ENCODE data around the gene PDE9A. TPM values are rescaled to one million over a fixed set of nuclear protein-coding genes. Genes with fewer than 3 reads are reported as not detected.

Gene PDE9A
- total RNA-seq, 1 donor from 2014 or later: 20.7 TPM

DNA sequence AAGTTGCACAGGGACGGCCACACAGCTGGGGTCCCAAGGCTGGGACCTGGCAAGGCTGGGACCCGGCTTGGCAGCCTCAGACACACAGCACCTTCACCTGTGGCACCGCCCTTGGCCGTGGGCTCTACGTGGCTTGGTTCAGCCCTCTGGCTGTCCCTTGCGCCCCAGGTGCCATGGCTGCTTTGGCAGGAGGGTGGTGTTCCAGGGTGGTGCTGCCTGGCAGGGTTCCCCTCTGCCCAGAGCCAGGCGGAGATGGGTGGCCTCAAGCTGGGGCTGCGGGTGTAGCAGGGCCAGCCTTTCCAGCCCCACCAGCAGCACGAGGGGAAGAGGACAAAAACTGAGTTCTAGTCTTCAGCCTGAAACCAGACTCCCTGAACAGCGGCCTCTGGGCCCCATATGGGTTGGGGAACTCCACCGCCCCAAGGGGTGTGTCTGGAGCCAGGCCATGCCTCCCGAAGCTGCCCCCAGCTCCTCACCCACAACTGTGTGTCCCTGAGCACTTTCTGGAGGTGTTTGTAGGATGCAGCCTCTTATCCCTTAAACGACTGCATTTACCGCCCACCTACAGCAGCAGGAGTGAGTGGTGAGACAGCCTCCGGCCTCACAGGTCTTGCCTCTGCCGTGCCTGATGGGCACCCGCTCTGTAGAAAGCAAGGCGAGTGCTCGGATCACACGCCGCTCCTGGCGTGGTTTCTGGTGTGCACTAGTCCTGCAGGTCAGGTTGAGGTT lies 92.3 kb downstream of the PDE9A start:
- DNase-seq (ENCODE audit: low spot score): no peak
- Mint-ChIP-seq H3K4me3 (ENCODE audit: unreplicated experiment) (no peak overlapping the region), H3K27me3 (ENCODE audit: unreplicated experiment) (no peaks in the 10 kb centered on the region), H3K9me3 (ENCODE audit: unreplicated experiment) (no peaks in the 10 kb centered on the region), H3K27ac (ENCODE audit: unreplicated experiment) (no peak overlapping the region), H3K36me3 (ENCODE audit: low read depth, unreplicated experiment) (peaks cover 13% of the 10 kb centered on the region), H3K4me1 (ENCODE audit: unreplicated experiment) (peaks cover 11% of the 10 kb centered on the region)
- TF ChIP-seq, protein P1, sequence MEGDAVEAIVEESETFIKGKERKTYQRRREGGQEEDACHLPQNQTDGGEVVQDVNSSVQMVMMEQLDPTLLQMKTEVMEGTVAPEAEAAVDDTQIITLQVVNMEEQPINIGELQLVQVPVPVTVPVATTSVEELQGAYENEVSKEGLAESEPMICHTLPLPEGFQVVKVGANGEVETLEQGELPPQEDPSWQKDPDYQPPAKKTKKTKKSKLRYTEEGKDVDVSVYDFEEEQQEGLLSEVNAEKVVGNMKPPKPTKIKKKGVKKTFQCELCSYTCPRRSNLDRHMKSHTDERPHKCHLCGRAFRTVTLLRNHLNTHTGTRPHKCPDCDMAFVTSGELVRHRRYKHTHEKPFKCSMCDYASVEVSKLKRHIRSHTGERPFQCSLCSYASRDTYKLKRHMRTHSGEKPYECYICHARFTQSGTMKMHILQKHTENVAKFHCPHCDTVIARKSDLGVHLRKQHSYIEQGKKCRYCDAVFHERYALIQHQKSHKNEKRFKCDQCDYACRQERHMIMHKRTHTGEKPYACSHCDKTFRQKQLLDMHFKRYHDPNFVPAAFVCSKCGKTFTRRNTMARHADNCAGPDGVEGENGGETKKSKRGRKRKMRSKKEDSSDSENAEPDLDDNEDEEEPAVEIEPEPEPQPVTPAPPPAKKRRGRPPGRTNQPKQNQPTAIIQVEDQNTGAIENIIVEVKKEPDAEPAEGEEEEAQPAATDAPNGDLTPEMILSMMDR (IDR thresholded peaks at IDR 0.05; ENCODE audit: unreplicated experiment): no peak

DNA sequence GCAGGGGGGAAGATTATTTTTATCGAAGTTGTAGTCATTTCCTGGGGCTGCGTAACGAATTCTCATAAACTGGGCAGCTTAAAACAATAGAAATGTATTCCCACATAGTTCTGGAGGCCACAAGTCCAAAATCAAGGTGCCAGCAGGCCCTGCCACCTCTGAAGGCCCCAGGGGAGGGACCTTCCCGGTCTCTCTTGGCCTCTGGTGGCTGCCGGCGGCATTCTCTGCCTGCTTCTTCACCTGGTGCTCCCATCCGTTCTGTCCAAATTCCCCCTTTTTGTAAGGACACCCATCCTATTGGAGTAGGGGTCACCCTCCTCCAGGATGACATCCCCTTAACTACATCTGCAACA lies 92.8 kb downstream of the PDE9A start:
- H3K9me3 Mint-ChIP-seq (ENCODE audit: unreplicated experiment): no peaks in the 10 kb centered on the region
- no peak for DNase-seq (ENCODE audit: low spot score)
- TF ChIP-seq, protein P1 (IDR thresholded peaks at IDR 0.05; ENCODE audit: unreplicated experiment): no peak
- no peak overlapping the region for H3K4me3 Mint-ChIP-seq (ENCODE audit: unreplicated experiment)
- no peaks in the 10 kb centered on the region for H3K27me3 Mint-ChIP-seq (ENCODE audit: unreplicated experiment)
- no peak overlapping the region for H3K27ac Mint-ChIP-seq (ENCODE audit: unreplicated experiment)
- peaks cover 11% of the 10 kb centered on the region for H3K4me1 Mint-ChIP-seq (ENCODE audit: unreplicated experiment)
- H3K36me3 Mint-ChIP-seq (ENCODE audit: low read depth, unreplicated experiment): peaks cover 13% of the 10 kb centered on the region

DNA sequence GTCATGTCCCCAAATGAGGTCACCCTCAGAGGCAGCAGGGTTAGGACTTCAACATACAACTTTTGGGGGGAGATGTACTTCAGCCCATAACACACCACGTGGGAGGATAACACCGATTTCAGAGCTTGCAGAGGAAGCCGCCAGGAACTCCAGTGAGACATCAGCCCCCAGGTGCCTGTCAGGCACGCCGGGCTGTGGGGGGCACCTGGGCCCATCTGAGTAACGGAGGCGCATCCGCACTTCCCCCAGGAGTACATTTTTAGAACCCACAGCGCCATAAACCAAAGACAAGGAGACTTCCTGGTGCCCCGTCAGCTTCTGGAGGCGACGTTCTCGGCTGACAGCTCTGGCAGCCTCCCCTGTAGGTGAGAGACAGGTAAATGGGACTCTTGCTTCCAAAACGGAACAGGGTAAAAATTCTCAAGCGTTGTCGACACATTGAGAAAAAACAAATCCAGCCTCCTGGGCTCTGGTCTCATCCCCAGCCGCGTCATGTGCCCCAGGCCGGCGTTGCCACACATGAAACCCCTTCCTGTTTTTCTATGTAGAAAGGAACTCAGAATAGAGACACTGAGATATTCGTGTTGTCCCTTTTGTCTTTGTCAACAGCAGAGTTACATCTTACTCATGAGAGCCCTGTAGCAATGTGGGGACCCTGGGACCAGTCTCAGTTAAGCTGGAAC lies 93.3 kb downstream of the PDE9A start:
- DNase-seq (ENCODE audit: low spot score): no peak
- TF ChIP-seq, protein P1 (IDR thresholded peaks at IDR 0.05; ENCODE audit: unreplicated experiment): no peak
- Mint-ChIP-seq H3K36me3 (ENCODE audit: low read depth, unreplicated experiment) (peaks cover 13% of the 10 kb centered on the region), H3K27me3 (ENCODE audit: unreplicated experiment) (no peaks in the 10 kb centered on the region), H3K27ac (ENCODE audit: unreplicated experiment) (peak overlapping the region; percentile 80), H3K4me3 (ENCODE audit: unreplicated experiment) (no peak overlapping the region), H3K4me1 (ENCODE audit: unreplicated experiment) (peaks cover 11% of the 10 kb centered on the region), H3K9me3 (ENCODE audit: unreplicated experiment) (no peaks in the 10 kb centered on the region)

DNA sequence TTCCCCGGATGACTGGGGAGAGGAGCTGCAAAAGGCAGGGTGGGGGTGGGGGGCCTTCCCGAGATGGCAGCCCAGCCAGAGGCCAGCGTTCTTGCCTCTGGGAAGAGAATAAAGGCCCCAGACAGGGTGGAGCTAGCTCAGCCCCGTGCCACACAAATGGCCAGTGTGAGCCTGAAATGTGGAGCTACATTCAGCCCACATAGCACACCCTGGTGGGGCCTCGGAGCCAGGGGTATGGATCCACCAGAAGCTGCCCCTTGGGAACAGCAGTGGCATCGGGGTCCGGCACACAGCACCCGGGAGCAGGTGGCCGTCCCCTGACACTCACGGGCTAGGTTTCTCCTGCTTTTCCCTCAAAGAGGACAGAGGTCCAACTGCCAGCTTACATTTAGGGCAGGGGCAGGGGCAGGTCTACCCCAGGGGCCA lies 93.9 kb downstream of the PDE9A start:
- peaks cover 13% of the 10 kb centered on the region for H3K36me3 Mint-ChIP-seq (ENCODE audit: low read depth, unreplicated experiment)
- no peak for DNase-seq (ENCODE audit: low spot score)
- no peaks in the 10 kb centered on the region for H3K27me3 Mint-ChIP-seq (ENCODE audit: unreplicated experiment)
- H3K9me3 Mint-ChIP-seq (ENCODE audit: unreplicated experiment): no peaks in the 10 kb centered on the region
- peak overlapping the region; percentile 80 for H3K27ac Mint-ChIP-seq (ENCODE audit: unreplicated experiment)
- TF ChIP-seq, protein P1 (IDR thresholded peaks at IDR 0.05; ENCODE audit: unreplicated experiment): no peak
- H3K4me3 Mint-ChIP-seq (ENCODE audit: unreplicated experiment): no peak overlapping the region
- peaks cover 11% of the 10 kb centered on the region for H3K4me1 Mint-ChIP-seq (ENCODE audit: unreplicated experiment)

DNA sequence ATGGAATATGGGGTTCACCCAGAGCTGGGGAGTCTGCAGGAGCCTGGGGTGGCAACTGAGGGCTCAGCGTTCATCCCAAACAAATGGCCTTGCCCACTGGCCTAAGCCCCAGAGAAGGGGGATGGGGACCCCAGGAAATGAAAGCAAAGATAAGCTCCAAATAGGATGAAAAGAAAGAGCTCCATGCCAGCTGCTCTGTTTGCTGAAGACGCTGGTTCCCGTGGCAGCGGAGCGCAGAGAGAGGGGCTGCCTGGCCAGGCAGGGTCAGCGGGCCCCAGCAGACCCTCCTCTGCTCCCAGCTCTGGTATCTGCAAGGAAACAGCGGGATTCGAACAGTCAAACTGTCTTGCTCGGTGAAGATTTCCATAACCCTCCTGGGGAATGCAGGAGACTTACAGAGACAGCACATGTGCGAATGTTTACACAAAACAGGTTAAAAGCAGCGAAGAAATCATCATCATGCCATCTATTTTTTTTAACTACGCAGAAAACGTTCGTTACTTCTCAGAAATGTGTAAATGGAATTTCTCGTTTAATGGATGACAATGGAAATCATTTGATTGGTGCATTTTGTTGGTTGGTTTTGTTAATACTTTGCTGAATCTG lies 94.4 kb downstream of the PDE9A start:
- Mint-ChIP-seq H3K4me3 (ENCODE audit: unreplicated experiment) (no peak overlapping the region), H3K4me1 (ENCODE audit: unreplicated experiment) (peaks cover 11% of the 10 kb centered on the region), H3K27ac (ENCODE audit: unreplicated experiment) (no peak overlapping the region), H3K27me3 (ENCODE audit: unreplicated experiment) (no peaks in the 10 kb centered on the region), H3K9me3 (ENCODE audit: unreplicated experiment) (no peaks in the 10 kb centered on the region), H3K36me3 (ENCODE audit: low read depth, unreplicated experiment) (peaks cover 13% of the 10 kb centered on the region)
- DNase-seq (ENCODE audit: low spot score): no peak
- TF ChIP-seq, protein P1 (IDR thresholded peaks at IDR 0.05; ENCODE audit: unreplicated experiment): no peak

All from endothelial cell (in vitro differentiated cells).